T-helper 22 cell (primary cell): Measurements from ENCODE around the gene RHOD.
A peak's percentile ranks its signal among the peaks of the same experiment; 100 is the strongest.

Source experiments
- DNase-seq: peaks from one replicate; pipeline ENCODE4 v3.0.0-alpha.2; 2020; ENCODE audit warnings: low read depth

The RHOD gene

DNA sequence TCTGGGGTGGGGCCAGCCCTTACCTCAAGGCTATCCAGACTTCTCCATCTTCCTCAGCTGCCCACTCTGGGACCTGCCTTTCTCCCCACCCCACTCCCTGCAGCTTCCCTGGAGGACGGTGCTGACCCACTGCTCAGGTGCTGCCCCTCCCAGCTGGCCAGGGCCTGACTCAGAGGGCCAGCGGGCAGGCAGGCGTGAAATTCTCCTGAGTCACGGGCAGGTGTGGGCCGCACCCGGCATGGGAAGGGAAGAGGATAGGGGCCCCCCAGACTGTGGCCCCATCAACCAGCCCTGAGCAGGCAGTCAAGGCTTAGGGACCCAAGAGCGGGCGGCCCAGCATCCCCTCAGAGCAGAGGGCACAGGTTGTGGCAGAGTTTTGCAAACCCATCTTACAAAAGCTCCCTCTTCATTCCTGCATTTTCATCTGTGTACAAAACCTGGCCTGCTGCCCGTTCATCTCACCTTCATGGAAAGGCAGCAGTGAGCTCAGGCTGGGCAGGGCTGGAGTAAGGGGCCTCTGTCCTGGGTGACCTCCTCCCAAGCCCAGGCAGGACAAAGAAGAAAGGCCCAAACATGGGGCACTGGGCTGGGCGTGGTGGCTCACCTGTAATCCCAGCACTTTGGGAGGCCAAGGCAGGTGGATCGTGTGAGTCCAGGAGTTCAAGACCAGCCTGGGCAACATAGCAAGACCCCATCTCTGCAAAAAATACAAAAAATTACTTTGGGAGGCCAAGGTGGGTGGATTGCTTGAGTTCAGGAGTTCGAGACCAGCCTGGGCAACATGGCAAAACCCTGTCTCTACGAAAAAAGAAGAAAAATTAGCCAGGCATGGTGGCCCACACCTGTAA is 6.1 kb downstream of the RHOD start:
- no peak for DNase-seq

DNA sequence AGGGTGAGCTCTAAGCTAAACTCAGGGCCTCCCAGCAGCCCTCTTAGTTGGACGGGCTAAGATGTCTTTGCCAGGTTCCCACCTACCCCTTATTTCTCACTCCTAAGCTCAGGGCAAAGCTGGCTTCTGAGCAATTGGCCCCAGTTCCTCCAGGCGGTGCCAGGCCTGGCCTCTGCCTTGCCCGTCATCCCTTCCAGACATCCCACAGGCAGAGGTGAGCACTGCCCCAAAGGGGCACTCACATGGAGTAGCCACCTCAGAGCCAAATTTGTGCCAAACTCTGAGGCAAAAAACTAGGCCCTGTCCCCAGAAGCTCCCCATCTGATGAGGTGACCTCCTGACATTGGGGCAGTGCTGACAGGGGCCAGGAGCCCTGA is 9.7 kb downstream of the RHOD start:
- no peak for DNase-seq

DNA sequence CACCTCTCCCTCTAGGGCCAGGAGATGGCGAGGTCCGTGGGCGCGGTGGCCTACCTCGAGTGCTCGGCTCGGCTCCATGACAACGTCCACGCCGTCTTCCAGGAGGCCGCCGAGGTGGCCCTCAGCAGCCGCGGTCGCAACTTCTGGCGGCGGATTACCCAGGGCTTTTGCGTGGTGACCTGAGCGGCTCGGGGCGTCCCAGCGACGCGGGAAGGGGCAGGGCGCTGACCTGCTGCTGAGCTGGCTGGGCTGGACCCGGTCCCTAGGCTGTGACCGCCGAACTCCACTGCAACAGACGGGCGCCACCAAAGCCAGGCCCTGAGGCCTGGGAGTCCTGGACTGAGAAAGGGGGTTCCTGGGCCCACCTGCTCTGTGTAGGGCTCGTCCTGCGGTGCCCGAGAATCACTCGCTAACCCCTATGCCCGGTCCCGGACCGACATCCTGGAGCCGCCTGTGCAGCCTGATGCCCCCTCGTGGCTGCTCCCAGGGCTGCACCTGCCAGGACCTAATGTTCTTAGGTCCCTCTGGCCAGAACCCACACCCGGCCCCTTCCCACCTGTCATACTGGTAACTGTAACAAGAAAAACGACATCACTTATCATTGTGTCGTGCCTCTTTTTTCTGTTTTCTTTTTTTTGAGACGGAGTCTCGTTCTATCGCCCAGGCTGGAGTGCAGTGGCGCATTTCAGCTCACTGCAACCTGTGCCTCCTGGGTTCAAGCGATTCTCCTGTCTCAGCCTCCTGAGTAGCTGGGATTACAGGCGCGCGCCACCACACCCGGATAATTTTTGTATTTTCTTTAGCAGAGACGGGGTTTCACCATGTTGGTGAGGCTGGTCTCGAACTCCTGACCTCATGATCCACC is 15.0 kb downstream of the RHOD start:
- DNase-seq = peak; percentile 35

DNA sequence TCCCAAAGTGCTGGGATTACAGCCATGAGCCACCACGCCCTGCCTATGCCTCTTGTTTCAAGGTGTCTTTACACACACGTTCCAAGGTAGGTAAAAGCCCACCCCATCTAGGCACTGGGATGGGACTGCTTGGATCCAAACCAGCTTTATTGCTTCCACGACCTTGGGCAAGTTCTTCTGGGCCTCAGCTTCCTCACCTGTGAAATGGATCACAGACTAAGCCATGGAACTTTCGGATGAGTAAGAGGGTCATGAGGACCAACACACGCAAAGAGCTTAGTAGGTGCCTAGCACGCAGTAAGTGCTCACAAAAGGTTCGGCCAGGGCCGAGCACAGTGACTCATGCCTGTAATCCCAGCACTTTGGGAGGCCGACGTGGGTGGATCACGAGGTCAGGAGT is 15.6 kb downstream of the RHOD start:
- DNase-seq = no peak

DNA sequence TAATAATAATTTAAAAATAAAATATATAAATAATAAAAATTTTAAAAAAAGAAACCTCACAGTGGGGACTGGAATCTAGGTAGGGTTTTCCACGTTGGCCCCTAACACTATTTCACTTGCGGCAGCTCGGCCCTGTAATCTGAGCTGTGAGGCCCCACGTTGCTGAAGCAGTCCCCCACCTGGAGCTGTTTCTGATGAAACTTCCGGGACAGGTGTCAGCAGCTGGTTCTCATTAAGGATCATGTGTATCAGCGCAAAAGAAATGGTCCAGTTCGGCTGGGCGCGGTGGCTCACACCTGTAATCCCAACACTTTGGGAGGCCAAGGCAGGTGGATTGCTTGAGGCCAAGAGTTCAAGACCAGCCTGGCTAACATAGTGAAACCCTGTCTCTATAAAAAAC is 17.3 kb downstream of the RHOD start:
- DNase-seq = no peak

DNA sequence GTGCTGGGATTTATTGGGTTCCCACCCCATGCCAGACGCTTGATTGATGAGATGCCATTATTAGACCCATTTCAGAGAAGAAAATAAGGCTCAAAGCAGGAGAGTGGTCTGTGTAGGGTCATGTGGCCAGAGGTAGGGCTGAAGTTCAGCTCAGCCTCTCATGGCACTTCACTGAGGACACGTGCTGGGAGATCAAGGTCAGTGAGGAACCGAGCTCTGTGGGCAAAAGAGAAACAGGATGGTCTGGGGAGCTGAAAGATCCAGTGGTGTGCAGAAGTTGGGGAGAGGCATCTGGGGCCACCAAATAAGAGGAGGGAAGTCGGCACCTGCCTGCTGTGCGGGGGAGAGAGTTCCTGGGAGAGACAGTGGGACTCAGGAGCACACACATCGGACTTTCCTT is 19.6 kb downstream of the RHOD start:
- DNase-seq = no peak

DNA sequence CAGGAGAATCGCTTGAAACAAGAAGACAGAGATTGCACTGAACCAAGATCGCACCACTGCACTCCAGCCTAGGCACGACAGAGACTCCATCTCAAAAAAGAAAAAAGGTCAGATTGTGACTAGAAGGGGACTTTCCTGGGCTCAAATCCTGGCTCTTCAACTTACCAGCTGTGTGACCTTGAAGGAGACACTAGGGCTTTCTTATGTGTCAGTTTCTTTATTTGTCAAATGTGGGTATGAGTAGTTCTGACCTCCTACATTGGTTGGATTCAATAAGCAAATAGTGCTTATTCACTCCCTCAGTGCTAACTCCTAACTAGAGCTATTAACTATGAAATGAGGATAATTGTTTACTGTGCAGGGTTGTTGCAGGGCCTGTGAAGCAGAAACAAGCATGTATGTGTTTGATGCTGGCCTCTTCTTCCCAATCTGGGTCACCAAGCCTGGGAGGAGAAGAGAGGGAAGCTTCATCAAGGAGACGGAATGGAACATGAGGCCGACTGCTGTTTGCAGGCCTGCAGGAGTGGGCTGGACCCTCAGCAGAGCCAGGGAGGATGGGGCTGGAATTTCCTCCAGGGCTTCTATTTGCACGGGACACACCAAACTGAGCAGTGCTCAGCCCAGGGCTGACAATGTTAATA is 22.5 kb downstream of the RHOD start:
- DNase-seq = no peak

DNA sequence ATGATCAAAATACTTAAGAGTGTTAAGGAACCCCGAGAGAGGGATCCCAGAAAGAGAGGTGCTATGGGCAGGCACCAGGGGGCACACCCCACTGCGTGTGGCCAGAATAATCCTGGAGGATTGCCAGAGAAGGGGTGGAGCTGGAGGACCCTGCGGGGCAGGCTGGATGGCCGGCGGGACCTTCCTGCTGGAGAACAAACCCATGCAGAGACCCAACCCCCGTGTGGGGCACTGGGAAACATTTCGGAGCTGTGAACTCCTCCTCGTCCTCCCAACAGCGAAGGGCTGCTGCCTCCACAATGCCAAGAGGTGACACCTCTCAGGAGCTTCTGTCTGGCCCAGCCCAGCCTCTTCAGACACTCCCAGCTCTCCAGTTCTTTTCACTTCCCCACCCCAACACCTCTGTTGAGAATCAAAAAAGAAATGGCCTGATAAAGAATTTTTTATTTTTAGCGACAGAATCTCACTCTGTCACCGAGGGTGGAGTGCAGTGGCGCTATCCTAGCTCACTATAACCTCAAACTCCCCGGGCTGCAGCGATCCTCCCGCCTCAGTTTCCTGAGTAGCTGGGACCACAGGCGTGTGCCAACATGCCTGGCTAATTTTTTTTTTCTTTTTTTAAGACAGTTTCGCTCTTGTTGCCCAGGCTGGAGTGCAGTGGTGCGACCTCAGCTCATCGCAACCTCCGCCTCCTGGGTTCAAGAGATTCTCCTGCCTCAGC is 25.6 kb downstream of the RHOD start:
- DNase-seq = no peak

DNA sequence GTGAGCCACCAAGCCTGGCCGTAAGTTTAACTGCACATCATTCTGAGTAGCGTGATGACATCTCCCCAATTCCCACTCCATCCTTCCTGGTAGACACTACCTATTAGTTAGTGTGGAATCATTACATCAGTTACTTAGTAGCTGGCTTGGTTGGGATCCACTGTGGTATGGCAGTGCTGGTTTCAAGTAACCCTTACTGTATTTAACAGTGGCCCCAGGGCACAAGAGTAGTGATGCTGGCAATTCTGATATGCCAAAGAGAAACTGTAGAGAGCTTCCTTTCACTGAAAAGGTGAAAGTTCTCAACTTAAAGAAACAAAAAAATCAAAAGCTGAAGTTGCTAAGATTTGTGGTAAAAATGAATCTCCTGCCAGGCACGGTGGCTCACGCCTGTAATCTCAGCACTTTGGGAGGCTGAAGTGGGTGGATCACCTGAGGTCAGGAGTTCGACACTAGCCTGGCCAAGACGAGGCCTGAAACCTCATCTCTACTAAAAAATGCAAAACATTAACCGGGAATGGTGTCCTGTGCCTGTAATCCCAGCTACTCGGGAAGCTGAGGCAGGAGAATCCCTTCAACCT is 27.2 kb downstream of the RHOD start:
- DNase-seq = no peak

DNA sequence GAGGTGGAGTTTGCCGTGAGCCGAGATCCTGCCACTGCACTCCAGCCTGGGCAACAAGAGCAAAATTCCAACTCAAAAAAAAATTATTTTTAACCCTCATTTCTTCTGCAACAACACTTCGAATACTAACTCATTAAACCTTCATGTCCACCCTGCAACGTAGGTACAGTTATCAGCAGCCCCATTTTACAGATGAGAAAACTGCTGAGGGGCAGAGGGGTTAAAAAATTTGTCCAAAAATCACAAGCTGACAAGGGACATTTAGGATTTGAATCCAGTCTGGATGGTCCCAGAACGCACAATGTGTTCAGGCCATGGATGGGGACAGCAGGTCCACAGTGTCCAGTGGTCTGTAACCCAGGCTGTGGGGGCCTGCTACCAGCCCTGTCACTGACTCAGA is 29.0 kb downstream of the RHOD start:
- DNase-seq = no peak

DNA sequence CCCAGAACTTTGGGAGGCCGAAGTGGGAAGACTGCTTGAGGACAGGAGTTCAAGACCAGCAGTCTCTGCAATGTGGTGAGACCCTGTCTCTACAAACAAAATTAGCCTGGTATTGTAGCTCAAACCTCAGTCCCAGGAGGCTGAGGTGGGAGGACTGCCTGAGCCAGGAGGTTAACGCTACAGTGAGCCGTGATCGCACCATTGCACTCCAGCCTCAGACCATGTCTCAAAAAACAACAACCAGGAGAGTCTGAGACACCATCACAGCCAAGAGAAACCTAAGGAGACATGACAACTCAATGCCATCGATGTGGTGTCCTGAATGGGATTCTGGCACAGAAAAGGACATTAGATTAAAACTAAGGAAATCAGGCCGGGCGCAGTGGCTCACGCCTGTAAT is 34.1 kb downstream of the RHOD start:
- no peak for DNase-seq

DNA sequence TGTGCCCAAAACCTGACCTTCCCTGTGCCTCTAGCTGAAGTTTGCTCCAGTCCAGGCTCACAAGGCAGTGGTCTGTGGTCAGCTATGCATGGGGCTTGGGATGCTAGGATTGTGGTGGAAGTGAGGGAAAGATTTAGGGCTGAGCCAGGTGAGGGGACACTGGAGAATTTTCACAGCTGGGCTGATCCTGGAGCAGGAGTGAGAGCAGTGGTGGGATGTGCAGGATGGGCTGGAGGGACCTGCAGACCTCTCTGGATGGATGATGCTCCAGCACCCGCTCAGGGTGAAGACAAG is 38.5 kb downstream of the RHOD start:
- no peak for DNase-seq

DNA sequence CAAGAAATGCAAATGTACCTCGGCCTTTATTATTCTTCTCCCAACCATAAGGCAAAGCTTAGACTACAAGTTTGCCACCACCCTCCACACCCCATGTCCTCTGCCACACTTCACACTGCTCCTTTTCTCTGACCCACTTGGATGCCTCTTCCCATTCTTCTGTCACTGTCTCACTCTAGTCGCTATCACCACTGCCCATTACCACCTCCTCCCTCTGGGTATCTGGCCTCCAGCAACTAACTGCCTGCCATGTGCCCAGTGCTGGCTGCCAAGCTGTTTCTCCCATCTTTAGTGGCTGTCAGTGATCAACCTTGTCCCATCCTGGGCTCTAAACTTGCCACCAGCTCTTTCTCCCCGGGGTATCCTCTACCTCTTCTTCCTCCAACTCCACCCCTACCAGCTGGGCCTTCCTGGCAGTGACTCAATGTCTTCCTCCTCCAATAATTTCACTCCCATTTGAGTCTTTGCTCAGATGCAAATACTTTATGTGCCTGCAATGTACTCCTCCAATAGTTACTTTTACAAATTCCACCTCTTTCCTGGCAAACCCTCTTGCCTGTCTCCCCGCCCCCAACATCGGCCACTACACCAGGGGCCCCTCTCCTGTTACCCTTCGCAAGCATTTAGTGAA is 42.3 kb downstream of the RHOD start:
- DNase-seq = no peak

DNA sequence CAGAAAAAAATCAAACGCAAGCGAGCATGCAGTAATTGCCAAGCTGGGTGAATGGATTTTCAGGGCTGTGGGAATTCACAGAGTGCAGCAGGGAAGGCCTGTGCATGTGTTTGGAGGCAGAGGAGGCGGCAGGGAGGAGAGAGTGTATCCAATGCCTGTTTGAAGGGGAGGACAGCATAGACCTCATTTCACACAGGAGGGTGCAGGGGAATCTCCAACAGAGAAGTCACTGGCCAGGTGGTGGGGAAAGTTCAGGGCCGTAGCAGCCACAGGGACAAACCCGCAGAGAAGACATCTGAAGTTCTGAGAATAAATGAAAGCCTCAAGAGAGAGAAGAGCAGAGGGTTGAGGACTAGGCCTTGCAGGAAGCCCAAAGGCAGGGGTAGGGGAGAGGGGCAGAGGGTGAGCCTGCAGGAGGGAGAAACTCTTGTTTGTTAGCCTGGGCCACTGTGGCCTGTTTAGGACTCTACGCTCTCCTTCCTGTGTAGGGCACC is 43.2 kb downstream of the RHOD start:
- DNase-seq = no peak

DNA sequence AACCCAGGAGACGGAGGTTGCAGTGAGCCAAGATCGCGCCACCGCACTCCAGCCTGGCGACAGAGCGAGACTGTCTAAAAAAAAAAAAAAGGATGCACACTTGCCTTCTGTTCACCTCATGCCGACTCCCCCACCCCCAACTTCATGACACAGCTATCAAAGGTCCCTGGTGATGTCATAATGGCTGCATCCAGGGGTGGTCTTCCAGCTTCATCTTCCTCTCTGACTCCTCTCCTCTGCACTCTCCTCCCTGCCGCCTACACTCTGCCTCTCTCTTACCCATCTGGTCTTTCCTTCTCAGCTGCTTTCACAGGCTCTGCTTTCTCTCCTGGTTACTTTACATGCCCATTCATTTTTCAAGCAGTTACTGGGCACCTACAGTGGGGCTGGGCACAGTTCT is 46.0 kb downstream of the RHOD start:
- no peak for DNase-seq

DNA sequence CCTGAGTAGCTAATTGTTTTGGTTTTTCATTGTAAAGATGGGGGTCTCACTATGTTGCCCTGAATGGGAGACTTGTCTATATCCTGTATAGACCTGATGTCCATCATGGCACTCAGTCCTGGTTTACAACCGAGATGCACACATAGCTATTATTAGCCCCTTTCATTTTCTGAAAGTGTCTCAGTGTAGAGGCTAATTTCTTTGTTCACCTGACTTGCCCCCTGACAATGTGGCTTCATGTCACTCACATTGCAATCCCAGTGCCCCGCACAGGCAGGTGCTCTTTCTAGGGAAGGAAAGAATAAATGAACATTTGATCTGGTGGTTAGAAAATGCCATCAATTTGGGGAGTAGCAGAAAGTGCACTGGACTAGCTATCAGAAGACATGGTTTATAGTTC is 49.3 kb downstream of the RHOD start:
- no peak for DNase-seq

DNA sequence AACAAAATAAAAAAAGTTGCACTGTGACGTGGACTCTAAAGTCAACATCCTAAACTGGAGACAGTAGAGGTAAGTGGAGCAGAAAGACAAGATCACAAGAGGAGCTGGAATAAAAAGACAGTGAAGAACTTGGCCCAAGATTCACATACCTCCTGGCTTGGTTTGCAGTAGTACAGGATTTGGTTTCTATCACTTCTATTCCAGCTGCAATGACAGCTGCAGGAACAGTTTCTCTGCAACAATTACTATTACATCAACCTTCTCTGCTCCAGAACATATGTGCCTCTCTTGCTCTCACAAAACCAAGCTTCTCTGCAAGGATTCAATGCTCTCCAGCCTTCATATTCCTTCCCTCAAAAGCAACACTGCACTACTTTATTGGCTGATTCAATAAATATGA is 54.6 kb downstream of the RHOD start:
- DNase-seq = no peak

DNA sequence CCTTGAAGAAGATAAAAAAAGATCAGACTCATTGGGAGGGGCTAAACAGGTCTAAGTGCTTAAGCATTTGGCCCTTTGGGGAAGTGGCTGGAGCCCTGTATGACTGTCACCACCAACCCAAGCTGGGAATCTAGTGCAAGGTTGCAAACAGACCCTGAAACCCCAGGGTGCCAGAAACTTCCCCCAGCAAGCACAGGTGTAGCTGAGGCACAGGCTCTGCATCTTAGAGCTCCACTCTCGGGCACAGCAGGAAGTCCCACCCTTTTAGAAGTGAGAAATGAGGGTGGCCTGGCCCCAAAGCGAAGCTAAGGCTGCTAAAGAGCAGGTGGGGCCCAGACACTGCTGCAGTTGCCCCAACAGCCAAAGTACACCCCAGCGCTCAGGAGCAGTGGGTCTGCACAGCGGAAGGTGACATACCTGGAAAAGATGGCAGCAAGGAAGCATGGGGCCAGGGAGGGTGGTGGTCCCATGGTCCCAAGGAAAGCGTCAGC is 56.6 kb downstream of the RHOD start:
- DNase-seq = no peak

DNA sequence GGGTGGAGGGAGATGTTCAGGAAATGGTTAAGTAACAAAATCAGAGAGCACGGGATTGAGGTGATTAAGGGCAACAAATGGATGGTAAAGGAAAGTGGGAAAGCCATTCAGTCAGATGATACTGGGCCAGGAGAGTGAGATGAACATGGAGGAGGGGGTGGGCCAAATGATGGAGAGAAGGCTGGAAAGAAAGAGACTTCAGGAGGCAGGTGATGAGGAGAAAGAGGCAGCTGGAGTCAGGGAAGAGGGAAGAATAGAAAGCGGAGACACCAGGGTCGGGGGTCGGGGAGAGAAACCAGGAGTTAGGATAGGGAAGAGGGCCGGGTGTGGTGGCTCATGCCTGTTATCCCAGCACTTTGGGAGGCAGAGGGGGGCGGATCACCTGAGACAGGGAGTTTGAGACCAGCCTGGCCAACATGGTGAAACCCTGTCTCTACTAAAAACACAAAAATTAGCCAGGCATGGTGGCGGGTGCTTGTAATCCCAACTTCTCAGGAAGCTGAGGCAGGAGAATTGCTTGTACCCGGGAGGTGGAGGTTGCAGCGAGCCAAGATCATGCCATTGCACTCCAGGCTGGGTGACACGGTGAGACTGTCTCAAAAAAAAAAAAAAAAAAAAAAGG is 57.7 kb downstream of the RHOD start:
- no peak for DNase-seq

DNA sequence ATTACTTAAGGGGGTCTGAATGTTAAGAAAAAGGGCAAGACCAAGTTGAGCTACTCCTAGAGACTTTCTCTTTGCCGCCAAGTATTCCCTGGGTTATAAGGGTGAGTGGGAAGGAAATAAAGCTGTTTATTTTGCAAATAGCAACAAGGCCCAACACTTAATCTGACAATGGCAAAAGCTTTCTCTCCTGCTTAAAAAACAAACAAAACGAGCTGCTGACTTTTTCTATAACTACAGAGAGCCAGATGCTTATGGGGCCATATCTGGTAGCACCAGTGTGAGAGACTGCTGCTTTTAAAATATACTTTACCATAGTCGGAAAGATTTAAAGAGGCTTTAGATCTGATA is 60.1 kb downstream of the RHOD start:
- no peak for DNase-seq

DNA sequence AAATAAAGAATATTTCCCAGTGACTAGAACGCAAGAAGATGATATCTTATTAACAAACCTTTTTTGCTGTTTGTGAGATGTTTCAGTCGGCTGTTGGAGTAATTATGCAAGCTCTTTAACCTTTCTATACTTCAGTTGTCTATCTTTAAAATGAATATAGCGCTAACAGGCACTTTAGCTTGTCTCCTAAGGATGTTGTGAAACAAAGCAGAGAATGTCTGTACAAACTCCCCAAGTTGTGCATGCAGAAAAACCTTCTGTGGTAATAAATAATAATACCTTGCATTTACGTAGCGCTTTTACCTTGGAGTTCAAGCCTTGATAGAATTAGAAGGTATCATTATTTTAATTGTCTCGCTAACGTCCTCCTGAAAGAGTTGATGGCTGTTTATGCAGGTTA is 60.5 kb downstream of the RHOD start:
- no peak for DNase-seq
